ENCODE results near the gene VASH1.

Gene VASH1

GRCh38 chr14:76808011-76808410, 46.7 kb downstream of the VASH1 start:
- TF ChIP-seq, protein P1, sequence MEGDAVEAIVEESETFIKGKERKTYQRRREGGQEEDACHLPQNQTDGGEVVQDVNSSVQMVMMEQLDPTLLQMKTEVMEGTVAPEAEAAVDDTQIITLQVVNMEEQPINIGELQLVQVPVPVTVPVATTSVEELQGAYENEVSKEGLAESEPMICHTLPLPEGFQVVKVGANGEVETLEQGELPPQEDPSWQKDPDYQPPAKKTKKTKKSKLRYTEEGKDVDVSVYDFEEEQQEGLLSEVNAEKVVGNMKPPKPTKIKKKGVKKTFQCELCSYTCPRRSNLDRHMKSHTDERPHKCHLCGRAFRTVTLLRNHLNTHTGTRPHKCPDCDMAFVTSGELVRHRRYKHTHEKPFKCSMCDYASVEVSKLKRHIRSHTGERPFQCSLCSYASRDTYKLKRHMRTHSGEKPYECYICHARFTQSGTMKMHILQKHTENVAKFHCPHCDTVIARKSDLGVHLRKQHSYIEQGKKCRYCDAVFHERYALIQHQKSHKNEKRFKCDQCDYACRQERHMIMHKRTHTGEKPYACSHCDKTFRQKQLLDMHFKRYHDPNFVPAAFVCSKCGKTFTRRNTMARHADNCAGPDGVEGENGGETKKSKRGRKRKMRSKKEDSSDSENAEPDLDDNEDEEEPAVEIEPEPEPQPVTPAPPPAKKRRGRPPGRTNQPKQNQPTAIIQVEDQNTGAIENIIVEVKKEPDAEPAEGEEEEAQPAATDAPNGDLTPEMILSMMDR (IDR thresholded peaks at IDR 0.05; ENCODE audit: extremely low read depth, missing control alignments), result no peak
- DNase-seq (ENCODE audit: low spot score), result no peak

DNA sequence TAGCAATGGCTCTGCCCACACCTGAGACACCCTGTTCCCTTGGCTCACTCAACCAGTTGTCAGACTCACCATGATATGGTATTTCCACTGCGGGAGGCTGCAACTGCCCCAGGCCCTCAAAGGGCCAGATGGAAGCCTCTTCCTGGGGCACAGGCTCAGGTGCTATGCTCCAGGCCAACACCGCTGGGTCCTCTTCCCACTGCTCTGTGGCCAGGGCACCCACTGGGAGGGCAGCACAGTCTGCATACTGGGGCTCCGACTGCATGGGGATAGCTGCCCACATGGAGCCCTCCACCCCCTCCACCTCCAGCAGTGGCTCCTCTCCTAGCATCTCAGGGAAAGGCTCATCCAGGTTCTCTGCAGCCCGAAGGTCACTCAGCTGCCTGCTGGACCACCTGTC, 47.7 kb downstream of the VASH1 start:
- no peak for DNase-seq (ENCODE audit: low spot score)
- TF ChIP-seq, protein P1 (IDR thresholded peaks at IDR 0.05; ENCODE audit: extremely low read depth, missing control alignments), result no peak

- no peak for DNase-seq (ENCODE audit: low spot score)
- TF ChIP-seq, protein P1 (IDR thresholded peaks at IDR 0.05; ENCODE audit: extremely low read depth, missing control alignments), result no peak
These were observed 49.3 kb downstream of the VASH1 start for GRCh38 chr14:76810525-76810924.

DNA sequence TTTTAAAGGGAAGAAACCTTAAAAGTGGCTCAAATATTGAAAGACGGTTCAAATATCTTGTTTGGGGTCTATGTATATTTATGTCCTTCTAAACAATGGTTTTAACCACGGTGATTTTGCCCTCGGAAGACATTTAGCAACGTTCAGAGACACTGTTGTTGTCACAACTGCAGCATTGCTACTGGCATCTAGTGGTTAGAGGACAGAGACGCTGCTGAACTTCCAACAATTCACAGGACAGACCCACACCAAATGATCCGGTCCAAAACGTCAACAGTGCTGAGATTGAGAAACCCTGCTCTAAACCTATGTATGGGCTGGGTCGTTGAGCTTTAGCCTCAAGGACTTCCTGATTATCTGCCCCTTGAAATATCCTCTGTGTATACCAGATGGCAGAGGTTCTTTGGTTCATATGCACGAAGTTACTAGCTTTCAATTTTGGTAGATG, 49.7 kb downstream of the VASH1 start:
- TF ChIP-seq, protein P1 (IDR thresholded peaks at IDR 0.05; ENCODE audit: extremely low read depth, missing control alignments), result peak; percentile 46
- DNase-seq (ENCODE audit: low spot score), result peak; percentile 49

DNA sequence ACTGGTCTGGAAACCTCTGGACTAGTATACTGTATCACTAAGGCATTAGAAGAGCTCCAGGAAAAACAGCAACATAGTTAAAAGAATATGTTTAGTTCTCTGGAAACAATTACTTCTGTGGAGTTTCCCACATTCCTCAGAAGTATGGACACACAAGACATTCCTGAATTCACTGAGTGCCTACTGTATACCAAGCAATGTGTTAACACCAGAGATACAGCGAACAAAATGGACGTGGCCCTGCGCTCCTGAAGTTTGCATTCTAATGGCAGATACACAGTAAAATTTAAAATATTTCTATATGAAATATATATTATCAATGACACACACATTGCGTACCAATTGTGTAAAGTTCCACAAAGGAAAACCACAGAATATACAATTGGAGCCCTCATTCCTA, 50.3 kb downstream of the VASH1 start:
- no peak for DNase-seq (ENCODE audit: low spot score)
- TF ChIP-seq, protein P1 (IDR thresholded peaks at IDR 0.05; ENCODE audit: extremely low read depth, missing control alignments), result no peak

GRCh38 chr14:76812093-76812421, 50.8 kb downstream of the VASH1 start:
- TF ChIP-seq, protein P1 (IDR thresholded peaks at IDR 0.05; ENCODE audit: extremely low read depth, missing control alignments), result no peak
- no peak for DNase-seq (ENCODE audit: low spot score)

GRCh38 chr14:76812422-76813383, 51.4 kb downstream of the VASH1 start, which contains the start of gene ANGEL1:
ANGEL1 (minus strand) TSS chr14:76812882; CDS start chr14:76812827, 55 bp downstream.
- TF ChIP-seq, protein P1 (IDR thresholded peaks at IDR 0.05; ENCODE audit: extremely low read depth, missing control alignments), result no peak
- peak; percentile 96 for DNase-seq (ENCODE audit: low spot score)
